KG1 (cell line): ENCODE data around the gene TIMM17B.

Experiments used
- DNase-seq: peaks from one replicate; lab custom pipeline; 2025; lab: John Stamatoyannopoulos, UW

TIMM17B gene

GRCh38 chrX:48918643-48919340 is 21.2 kb upstream of the TIMM17B start, which contains the start of gene PIM2:
PIM2 (minus strand) TSS chrX:48919024; CDS start chrX:48918834, 190 bp downstream.
- DNase-seq = peak; percentile 65

GRCh38 chrX:48918301-48918642 is 20.7 kb upstream of the TIMM17B start:
- DNase-seq = no peak

DNA sequence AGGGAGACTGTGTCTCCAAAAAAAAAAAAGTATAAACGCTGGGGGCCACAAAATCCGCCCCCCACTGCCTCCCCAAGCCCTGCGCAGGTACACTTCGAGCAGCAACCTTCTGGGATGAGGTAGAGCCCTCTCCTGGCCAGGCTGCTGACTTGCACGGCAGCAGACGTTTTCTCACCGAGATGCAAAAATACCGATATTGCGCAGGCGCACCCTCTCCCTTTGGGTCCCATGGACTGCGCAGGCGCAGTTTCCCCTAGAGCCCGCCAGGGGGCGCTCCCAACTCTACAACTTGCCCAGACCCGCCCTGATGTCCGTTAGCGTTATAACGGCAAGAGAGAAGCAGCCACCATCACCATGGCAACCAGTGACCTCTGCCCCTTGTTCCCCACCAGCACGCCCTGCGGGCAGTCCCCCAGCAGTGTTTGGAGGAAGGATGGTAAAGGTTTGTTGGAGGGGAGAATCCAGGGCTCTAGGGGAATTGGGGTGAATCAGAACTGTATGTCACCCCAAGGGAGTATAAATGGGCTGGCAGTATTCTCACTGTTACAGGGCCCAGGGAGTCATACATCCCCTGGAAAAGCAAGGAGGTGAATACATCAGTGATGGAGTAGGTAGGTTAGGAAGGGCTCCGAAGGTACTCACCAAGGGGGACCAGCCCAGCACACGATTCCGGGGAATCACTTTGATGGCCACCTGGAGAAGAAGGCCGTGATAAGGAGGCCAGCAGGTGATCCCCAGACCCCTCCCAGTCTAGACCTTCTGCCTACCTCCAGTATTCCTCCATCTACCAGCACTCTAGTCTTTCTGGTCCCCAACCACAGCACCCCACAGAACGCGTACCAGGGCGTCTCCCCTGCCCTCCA is 19.8 kb upstream of the TIMM17B start:
- peak; percentile 60 for DNase-seq

DNA sequence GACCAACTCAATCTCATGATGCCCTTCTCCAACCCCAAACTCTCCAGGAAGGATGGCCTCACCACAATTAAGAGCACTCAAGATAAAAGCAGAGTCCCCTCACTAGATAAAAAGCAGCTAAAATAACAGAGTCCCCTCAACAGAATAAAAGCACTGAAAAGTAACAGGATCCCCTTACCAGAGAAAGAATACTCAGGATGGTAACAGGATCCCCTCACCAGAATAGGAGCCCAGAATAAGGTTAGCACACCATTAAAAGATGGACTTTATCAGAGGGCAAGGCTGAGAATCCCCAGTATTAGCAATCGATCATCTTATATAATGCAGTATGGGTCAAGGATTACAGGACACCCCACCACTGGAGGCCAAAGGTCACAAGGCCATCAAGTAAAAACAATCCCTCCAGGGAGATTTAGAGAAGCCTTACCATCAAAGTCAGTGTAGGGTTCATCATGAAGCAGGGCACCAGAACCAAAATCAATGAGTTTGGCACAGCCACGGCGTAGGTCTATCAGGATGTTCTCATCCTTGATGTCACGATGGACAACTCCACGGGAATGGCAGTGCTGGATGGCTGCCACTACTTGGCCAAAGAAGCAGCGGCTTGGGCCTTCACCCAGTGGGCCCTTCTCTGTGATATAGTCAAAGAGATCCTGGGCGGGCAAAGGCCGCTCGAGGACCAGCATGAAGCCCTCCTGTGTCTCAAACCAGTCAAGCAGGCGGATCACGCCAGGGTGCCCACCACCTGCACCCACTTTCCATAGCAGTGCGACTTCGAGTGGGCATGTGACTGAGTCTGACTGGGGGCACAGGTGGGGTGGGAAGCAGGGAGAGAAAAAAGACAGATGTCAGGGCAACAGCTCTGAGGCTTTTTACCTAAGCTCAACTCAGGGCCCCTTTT is 17.3 kb upstream of the TIMM17B start:
- DNase-seq = no peak

- no peak for DNase-seq
These were observed 16.2 kb upstream of the TIMM17B start for GRCh38 chrX:48913605-48914366.

DNA sequence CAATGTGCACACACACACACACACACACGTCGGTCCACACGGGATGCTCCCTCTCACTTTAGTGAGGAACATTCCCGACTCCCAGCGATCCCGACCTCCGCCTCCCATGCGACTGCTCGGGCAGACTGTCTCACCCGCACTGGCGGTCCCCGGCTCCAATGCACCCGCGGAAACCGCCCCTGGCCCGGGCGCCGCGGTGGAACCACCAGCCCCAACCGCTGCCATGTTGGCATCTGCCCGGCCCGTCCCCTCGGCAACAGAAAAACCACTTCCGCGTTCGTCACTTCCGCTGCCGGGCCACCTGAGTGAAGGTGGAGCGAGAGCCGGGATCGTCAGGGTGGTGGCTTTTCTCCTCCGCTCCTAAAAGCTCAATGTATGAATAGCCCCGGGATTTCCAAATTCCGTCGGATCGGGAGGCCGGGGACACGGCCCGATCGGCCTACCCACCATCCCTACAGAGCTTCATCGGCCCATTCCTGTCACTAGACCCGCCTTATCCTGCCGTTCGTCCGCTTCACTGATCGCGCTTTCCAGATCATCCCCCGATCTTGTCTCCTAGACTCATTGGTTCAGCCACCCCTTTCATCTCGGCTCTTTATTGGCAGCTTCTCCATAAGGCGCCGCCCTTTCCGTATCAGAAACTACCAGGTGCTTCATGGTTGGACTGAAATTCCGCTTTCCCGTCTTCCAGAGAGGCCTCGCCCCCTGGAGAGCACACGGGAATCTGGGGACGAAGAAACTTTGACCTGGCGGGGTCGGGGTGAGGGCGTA is 14.0 kb upstream of the TIMM17B start, which contains the start of gene SLC35A2:
Gene SLC35A2 (minus strand): TSS at position 235 of the 771 bp plus-strand sequence. CDS start 10 bp downstream, at position 225.
- DNase-seq = peak; percentile 51

DNA sequence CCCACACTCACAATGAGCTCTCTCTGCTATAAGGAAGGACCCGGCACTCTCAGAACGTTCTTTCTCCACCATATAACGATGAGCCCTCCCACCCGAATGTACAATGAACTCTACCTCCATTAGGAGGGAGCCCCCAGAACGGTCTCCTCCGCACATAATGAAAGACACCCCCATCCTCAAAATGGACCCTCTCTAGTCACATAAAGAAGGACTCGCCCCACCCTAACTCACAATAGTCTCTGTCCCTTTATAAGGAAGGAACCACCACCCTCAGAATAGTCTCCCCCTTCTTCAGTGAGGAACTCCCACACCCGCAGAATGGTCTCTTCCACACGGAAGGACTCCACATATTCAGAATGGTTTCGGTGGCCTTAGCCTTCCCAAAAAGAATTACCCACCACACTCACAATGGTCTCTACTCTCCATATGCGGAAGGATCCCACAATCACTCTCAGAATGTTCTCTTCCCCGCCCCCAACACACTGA is 13.4 kb upstream of the TIMM17B start:
- DNase-seq = no peak

- DNase-seq = no peak
These were observed 12.2 kb upstream of the TIMM17B start for GRCh38 chrX:48909703-48910294.

DNA sequence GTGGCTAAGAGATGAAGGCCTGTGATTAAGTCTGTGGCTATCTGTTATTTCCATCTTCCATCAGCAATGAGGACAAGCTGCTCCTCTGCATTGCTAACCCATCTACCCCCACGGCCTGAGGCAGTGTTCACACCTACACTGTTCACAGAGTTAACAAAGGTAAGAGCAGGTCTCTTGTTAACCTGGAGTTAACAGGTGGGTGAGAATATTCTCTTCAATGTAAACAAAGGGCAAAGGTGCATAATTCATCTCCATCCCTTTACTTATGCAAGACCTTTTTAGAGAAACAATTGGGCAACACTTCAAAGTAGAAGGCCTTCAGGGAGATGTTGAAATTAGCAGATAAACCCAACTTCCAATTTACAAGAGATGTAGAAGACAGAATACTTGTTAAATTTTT is 11.0 kb upstream of the TIMM17B start:
- no peak for DNase-seq

- DNase-seq = no peak
These were observed 7.7 kb upstream of the TIMM17B start for GRCh38 chrX:48905090-48905790.

GRCh38 chrX:48904626-48905025 is 7.1 kb upstream of the TIMM17B start:
- DNase-seq = no peak

DNA sequence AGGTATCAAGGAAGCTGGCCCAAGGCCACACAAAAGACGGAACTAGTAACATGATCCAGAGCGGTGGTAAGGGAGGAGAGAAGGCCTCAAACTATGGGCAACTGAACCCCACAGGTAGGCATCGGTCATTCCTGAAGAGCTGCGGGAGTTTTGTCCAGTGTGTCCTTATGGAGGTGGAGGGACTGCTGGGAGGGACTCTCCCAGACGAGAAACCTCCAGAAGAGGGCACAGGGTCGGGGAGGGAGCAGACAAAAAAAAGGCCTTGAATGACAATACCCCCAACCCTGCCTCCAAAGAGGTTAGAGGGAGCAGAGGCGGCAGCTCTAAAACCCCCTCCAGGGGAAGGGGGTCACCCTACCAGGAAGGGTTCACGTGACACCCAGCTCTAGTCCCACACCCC is 6.6 kb upstream of the TIMM17B start:
- no peak for DNase-seq

- DNase-seq = no peak
These were observed 5.7 kb upstream of the TIMM17B start for GRCh38 chrX:48903290-48903689.

- no peak for DNase-seq
These were observed 5.2 kb upstream of the TIMM17B start for GRCh38 chrX:48902776-48903175.

DNA sequence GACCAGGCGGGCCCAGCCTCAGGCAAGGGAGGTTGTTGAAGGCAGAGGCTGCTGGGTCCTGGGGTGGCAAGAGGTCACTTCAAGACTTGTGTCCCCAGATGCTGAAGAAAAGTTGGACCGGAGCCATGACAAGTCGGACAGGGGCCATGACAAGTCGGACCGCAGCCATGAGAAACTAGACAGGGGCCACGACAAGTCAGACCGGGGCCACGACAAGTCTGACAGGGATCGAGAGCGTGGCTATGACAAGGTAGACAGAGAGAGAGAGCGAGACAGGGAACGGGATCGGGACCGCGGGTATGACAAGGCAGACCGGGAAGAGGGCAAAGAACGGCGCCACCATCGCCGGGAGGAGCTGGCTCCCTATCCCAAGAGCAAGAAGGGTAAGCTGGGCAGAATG is 4.6 kb upstream of the TIMM17B start:
- no peak for DNase-seq

GRCh38 chrX:48901069-48901468 is 3.5 kb upstream of the TIMM17B start:
- no peak for DNase-seq

DNA sequence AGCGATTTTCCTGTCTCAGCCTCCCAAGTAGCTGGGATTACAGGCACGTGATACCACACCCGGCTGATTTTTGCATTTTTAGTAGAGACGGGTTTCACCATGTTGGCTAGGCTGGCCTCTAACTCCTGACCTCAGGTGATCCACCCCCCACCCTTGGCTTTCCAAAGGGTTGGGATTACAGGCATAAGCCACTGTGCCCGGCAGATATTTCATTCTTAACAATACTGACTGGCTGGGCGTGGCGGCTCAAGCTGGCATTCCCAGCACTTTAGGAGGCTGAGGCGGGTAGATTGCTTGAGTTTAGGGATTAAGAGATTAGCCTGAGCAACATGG is 1.5 kb upstream of the TIMM17B start:
- DNase-seq = no peak

DNA sequence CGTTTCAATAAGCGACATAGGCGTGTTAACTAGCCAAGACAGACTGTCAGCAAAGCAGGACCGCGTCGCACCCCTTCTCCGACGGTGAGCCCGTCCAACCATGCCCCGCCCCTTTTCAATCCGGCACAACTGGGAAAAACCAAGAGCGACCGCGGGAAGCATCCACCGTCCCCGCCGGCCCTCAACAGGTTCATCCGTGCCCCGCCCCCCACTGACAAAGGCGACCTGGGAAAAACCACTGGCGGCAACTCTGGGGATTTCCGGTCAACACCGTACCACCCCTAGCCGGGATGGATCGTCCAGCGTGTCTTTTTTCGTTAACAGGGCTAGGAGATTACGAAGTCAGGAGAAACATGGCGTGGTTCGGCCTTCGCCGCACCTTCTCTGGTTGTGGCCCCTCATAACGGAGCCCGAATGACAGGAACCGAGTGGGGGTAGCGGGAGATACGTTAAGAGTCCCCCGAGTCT is 377 bp downstream of the TIMM17B start:
- peak; percentile 2 for DNase-seq

- no peak for DNase-seq
These were observed 957 bp downstream of the TIMM17B start for GRCh38 chrX:48896611-48897011.
